LNCAP (cell line): ENCODE results near the gene ABHD12.

Source experiments
- CTCF ChIP-seq: fragments of 450-650 bp; IDR thresholded peaks from 2 replicates; pipeline ENCODE4 v1.5.1; 2017; ENCODE audit warnings: mild to moderate bottlenecking

ABHD12 gene

GRCh38 chr20:25252230-25252651 is 138.4 kb downstream of the ABHD12 start:
- no peak for TF ChIP-seq CTCF

- TF ChIP-seq CTCF, result no peak
These were observed 139.1 kb downstream of the ABHD12 start for GRCh38 chr20:25251558-25251957.

- TF ChIP-seq CTCF, result no peak
These were observed 139.6 kb downstream of the ABHD12 start for GRCh38 chr20:25251019-25251418.

- no peak for TF ChIP-seq CTCF
These were observed 140.1 kb downstream of the ABHD12 start for GRCh38 chr20:25250508-25250907.
